Hematopoietic multipotent progenitor cell (in vitro differentiated cells): Measurements from ENCODE around the gene FGF12. TPM values are rescaled to one million over a fixed set of nuclear protein-coding genes. Genes with fewer than 3 reads are reported as not detected.
"Not testable (repeated sequence)": the region's sequence is repeated elsewhere in the genome, so short reads cannot be mapped to it uniquely, and the experiment has no call there.

Source experiments
- DNase-seq, 3 donors: peaks; one replicate each; pipeline ENCODE4 v3.0.0-alpha.2; 2011 to 2015; ENCODE audit warnings: low read depth in 2 of 3, low spot score in 2 of 3
- total RNA-seq: library from RNA; depleted of rRNA; stranded (reverse); fragments of >200 nt; gene quantifications from one replicate; pipeline ENCODE4 v1.2.3, GENCODE V29; 2012

FGF12 gene
- total RNA-seq = not detected

GRCh38 chr3:192727032-192727847 lies at the start of gene FGF12:
TSS of gene FGF12 (minus strand) at chr3:192727541.
- no peak for DNase-seq

DNA sequence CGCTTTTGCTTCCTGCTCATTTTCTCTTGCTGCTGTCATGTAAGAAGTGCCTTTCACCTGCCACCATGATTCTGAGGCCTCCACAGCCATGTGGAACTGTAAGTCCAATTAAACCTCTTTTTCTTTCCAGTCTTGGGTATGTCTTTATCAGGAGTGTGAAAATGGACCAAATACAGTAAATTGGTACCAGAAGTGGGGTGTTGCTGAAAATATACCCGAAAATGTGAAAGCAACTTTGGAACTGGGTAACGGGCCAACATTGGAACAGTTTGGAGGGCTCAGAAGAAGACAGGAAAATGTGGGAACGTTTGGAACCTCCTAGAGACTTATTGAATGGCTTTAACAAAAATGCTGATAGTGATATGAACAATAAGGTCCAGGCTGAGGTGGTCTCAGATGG lies 47.0 kb upstream of the FGF12 start:
- not testable (repeated sequence) for DNase-seq

- no peak for DNase-seq
These were observed 45.0 kb upstream of the FGF12 start for GRCh38 chr3:192772240-192772894.

GRCh38 chr3:192758654-192759053 lies 31.3 kb upstream of the FGF12 start:
- no peak for DNase-seq

GRCh38 chr3:192751148-192751547 lies 23.8 kb upstream of the FGF12 start:
- DNase-seq = no peak

DNA sequence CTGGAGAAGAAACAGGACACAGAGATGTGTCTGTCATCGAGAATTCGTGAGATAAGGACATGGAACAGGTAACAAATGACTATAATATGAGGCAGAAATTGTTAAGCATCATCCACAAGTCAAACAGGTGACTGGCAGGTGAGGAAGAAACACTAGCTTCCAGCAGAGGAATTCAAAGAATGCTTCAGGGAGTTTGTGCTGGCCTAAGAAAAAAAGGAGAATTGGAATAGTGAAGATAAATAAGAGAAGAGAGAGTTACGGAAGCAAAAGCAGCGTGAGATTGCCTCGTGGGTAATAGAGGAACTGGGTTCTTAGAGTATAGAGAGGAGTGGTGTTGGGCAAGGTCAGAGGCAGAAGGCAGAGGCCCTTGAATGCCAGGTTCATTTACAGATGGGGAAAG lies 22.9 kb upstream of the FGF12 start:
- DNase-seq = no peak

GRCh38 chr3:192747746-192748145 lies 20.4 kb upstream of the FGF12 start:
- DNase-seq = no peak

GRCh38 chr3:192747145-192747544 lies 19.8 kb upstream of the FGF12 start:
- no peak for DNase-seq

- no peak for DNase-seq
These were observed 17.8 kb upstream of the FGF12 start for GRCh38 chr3:192745150-192745549.

- not testable (repeated sequence) for DNase-seq
These were observed 17.3 kb upstream of the FGF12 start for GRCh38 chr3:192744604-192745003.

DNA sequence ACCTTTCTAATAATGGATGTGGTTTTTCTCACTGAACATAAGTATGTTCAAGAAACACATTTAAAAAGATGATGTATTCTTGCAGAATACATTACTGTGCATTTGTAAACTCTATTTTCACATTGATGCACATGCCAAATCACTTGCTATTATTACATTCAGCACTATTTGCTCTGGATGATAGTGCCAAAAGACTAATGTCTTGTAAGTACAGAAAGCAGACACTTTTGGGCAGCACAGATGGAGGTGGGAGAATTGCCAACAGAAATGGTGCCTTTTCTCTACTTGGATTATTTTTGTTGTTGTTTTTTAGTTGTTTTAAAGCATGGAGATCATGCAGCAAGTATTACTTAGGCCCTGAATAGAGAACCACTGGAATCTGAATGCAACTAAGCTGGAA lies 10.2 kb upstream of the FGF12 start:
- DNase-seq = no peak

DNA sequence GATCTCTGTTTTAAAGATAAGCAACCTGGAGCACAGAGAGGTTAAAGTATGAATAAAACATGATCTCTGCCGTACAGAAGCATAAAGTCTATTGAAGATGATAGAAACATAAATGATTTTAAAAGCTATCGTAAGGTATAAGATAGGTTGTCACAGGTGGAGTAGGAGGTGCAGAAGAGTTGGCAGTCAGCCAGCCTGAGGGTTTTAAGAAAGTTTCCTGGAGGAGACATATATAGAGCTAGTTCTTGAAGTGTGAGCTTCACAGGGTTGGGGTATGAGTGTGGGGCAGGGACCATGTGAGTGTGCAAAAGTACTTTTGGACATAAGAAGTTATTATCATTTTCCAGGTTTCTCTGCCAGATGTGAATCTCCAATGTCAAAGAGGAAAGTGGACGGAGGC lies 3.9 kb upstream of the FGF12 start:
- DNase-seq = no peak

GRCh38 chr3:192726385-192726784 lies 956 bp downstream of the FGF12 start:
- DNase-seq = no peak

DNA sequence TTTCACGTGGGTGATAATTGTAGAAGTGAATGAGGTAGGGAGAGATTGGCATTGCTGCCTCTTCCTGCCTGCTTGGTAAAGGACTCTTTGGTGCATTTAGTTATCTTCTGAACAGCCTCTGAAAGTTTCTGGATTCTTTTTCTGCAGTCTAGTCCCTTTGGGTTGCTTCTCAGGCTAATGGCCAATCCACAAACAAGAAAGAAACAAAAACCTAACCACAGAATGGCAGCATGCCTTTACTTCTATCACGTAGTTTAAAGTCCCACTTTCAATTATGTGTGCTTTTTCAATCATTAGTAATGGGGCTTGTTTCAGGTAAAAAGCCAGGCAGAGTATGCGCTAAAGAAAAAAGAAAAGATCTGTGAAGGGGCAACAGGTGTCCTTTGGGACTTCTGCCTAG lies 7.4 kb downstream of the FGF12 start:
- DNase-seq = no peak

DNA sequence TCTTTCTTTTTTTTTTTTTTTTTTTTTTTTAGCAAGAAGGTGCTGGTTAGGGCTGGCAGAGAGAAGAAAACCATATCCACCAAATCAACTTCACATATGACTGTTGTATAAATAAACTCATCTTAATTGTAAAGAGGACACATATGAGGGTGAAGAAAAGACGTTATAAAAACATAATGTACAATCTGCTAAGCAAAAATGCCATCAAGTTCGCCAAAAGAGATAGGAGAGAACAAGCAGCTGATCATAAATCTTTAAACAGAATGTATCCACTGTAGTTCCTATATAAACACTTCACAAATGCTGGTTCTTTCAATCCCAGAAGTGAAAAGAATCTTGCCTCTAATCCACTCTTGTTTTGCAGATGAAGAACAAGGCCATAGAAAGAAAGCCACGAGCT lies 9.2 kb downstream of the FGF12 start:
- no peak for DNase-seq

DNA sequence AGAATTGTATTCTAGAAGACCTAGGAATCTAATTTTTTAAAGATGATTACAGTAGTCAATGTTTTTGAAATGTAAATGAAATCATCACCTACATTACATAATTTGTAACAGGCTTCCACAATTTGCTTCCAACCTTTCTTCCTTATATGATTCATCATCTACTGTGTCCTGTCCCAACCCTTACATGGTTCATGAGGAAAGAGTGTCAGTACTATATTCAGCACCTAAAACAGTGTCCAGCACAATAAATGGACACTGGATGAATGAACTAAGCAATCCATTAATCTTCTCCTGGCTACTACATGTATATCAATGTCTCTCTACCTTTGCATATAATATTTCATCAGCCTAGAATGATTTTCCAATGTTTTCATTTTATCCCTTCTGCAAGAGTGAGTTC lies 12.2 kb downstream of the FGF12 start:
- no peak for DNase-seq

- not testable (repeated sequence) for DNase-seq
These were observed 16.2 kb downstream of the FGF12 start for GRCh38 chr3:192711126-192711525.

GRCh38 chr3:192710366-192710765 lies 17.0 kb downstream of the FGF12 start:
- no peak for DNase-seq

GRCh38 chr3:192706272-192706671 lies 21.1 kb downstream of the FGF12 start:
- no peak for DNase-seq

GRCh38 chr3:192700885-192701284 lies 26.5 kb downstream of the FGF12 start:
- DNase-seq = no peak

- no peak for DNase-seq
These were observed 30.3 kb downstream of the FGF12 start for GRCh38 chr3:192696943-192697587.
